Left ventricle myocardium superior (tissue), 1 donor: ENCODE data around the gene NFXL1. TPM values are rescaled to one million over a fixed set of nuclear protein-coding genes. Genes with fewer than 3 reads are reported as not detected.

ENCODE experiments used
- ATAC-seq: fragments of 200-7000 bp; cut with Tn5 transposase; one replicate; pipeline ENCODE4 v1.9.1; 2020; ENCODE audit warnings: mild to moderate bottlenecking, moderate library complexity
- DNase-seq: peaks from one replicate; pipeline ENCODE4 v3.0.0-alpha.2; 2020
- intact Hi-C: fragments of 100-400 bp; cut with micrococcal nuclease; formaldehyde crosslinking; loops from one replicate; pipeline ENCODE4 v1.11.0; 2022
- total RNA-seq: library from RNA; stranded (reverse); fragmentation: NEBNext Ultra II Directional; extraction: Animal tissue kit (Norgen Biotek cat#: 25700); gene quantifications from one replicate; pipeline ENCODE4 v1.2.1, GENCODE V29; 2021
- donor health status: DM: no; HTN: yes; CAD: no; lungs with severe emphysema.

The NFXL1 gene
- total RNA-seq, 1 donor from 2014 or later = 4.5 TPM

GRCh38 chr4:47913330-47913729 lies 1.1 kb downstream of the NFXL1 start:
- DNase-seq (no peak), ATAC-seq (no peak)
- intact Hi-C loops = no loop called here

- intact Hi-C loops = no loop called here
- ATAC-seq (no peak), DNase-seq (no peak)
Observed at GRCh38 chr4:47907089-47907646, 7.2 kb downstream of the NFXL1 start.

DNA sequence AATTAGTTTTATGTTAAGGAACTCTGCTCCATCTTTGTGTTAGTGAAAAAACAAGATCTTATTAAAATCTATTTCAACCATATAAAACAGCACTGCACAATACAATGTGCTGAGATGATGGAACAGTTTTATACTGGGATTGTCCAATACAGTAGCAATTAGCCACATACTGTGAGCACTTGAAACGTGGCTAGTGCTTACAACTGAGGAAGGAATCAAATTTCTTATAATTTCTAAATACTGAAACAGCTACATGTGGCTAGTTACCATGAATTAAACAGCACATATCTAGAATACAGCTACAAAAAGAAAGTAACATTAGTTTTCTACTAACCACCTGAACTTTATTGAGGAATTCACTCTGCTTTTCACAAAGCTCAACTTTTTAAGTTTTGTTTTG lies 14.7 kb downstream of the NFXL1 start:
- no peak for ATAC-seq
- no peak for DNase-seq
- intact Hi-C loops = no loop called here

DNA sequence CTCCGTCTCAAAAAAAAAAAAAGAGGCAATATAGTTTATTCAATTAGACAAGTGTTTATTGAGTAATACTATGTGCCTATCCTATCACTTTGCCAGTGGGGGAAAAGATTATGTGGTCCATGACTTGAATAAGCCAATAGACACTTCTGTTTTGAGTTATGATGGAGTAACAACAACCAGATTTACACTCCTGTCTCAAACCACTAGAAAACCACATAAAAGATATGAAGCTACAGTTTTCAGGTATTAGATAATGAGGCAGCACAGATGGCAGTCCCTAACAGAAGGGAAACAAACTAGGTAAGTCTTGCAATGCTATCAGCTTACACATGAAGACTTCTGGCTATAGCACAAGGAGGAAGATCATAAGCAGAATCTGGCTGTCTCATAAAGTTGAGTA lies 22.5 kb downstream of the NFXL1 start:
- intact Hi-C loops = no loop called here
- DNase-seq (no peak), ATAC-seq (no peak)

- ATAC-seq (no peak), DNase-seq (no peak)
- intact Hi-C loops = no loop called here
Observed at GRCh38 chr4:47882228-47882627, 32.2 kb downstream of the NFXL1 start.

- ATAC-seq = no peak
- intact Hi-C loops = no loop called here
Observed at GRCh38 chr4:47879458-47879857, 34.9 kb downstream of the NFXL1 start.

DNA sequence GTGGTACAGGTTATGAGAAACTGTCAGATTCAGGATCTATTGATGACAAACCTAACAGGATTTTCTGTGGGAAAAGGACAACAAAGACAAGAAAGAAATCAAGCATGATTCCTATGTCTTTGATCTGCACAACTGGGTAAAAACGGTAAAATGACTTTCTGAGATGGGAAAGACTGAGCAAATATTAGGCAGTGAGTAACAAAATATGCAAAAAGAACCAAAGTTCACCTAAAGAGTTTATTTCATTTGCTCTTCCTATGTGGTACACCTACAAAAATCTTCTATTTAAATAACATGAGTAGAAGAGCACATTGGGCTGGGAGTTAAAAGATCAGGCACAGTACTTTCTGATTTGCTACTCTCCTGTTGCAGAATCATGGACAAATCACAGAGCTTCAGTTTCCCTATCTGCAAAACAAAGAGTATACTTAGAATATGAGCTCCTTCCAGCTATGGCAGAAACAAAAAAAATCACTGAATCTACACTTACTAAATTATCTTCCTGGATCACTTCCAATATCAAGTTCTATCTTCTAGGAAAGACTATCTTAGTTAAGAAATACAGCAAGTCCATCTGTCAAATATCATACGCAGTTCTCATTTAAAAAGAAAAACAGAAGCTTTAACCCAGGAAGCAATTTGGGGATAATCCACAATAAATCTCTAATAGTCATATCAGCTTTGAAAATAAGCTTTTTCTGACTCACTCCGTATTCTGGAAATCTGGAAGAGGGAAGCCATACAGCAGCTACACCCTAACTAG lies 37.4 kb downstream of the NFXL1 start:
- ATAC-seq = no peak
- intact Hi-C loops = no loop called here
- DNase-seq = no peak

More at GRCh38 chr4:47879458-47879857, 34.9 kb downstream of the NFXL1 start:
- DNase-seq = no peak

- ATAC-seq = no peak
Observed at GRCh38 chr4:47876310-47876709, 38.1 kb downstream of the NFXL1 start.

DNA sequence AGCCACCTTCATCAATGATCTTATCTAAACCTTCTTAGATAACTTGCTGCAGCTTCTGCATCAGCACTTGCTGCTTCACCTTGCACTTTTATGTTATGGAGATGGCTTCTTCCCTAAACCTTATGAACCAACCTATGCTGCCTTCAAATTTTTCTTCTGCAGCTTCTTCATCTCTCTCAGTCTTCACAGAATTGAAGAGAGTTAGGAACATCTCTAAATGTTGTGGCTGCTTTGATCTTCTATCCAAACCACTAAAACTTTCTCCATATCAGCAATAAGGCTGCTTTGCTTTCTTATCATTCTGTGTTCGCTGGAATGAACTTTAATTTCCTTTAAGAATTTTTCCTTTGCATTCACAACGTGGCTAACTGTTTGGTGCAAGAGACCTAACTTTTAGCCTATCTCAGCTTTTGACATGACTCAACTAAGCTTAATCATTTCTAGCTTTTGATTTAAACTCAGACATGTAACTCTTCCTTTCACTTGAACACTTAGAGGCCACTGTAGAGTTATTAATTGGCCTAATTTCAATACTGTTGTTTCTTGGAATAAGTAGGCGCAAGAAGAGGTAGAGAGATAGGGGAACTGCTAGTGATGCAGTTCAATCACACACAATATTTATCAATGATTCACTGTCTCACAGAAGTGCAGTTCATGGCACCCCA lies 40.4 kb downstream of the NFXL1 start:
- ATAC-seq (no peak), DNase-seq (no peak)
- intact Hi-C loops = no loop called here

More at GRCh38 chr4:47876310-47876709, 38.1 kb downstream of the NFXL1 start:
- no peak for DNase-seq
- intact Hi-C loops = no loop called here

- intact Hi-C loops = no loop called here
- DNase-seq (no peak), ATAC-seq (no peak)
Observed at GRCh38 chr4:47863486-47863885, 50.9 kb downstream of the NFXL1 start.

GRCh38 chr4:47862297-47862696 lies 52.1 kb downstream of the NFXL1 start:
- intact Hi-C loops = no loop called here
- ATAC-seq (no peak), DNase-seq (no peak)

GRCh38 chr4:47860305-47860704 lies 54.1 kb downstream of the NFXL1 start:
- DNase-seq (no peak), ATAC-seq (no peak)
- intact Hi-C loops = no loop called here

- ATAC-seq = no peak
- intact Hi-C loops = no loop called here
Observed at GRCh38 chr4:47858006-47858405, 56.4 kb downstream of the NFXL1 start.

GRCh38 chr4:47856713-47857112 lies 57.7 kb downstream of the NFXL1 start:
- ATAC-seq (no peak), DNase-seq (no peak)
- intact Hi-C loops = no loop called here

More at GRCh38 chr4:47858006-47858405, 56.4 kb downstream of the NFXL1 start:
- DNase-seq = no peak

DNA sequence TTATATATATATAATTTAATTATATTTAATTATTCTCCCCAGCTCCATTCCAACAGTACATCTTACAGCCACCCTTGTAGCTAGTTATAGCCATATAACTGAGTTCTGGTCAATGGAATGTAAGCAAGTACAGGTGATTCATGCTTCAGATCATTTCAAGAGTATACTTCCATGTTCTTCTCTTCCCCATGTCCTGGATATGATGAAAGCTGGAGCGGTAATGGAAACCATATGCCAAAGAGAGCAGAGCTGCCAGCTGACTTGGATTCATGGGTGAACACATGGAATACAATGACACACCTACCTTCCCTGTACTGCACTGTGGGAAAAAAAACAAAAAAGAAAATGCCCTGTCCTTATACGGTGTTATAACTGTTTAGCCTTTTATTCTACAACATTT lies 59.0 kb downstream of the NFXL1 start:
- ATAC-seq (no peak), DNase-seq (no peak)
- intact Hi-C loops = no loop called here

DNA sequence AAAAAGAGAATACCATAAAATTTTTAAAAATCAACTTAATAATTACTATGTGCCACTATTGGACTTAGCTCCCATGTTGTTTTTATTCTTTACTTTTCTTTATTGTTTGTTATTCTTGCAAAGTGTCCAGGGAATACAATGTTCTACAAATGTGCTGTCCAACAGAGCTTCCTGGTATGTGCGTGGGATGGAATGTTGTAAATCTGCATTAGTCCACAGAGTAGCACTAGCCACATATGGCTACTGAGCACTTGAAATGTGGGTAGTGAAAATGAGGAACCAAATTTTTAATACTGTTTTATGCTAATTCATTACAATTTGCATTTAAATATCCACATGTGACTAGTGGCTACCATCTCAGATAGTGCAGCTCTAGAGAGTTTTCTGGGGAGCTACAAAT lies 62.2 kb downstream of the NFXL1 start:
- intact Hi-C loops = no loop called here
- ATAC-seq = peak; percentile 51
- DNase-seq = no peak

GRCh38 chr4:47849466-47849865 lies 64.9 kb downstream of the NFXL1 start:
- ATAC-seq (no peak), DNase-seq (no peak)
- intact Hi-C loops = no loop called here

GRCh38 chr4:47848041-47848440 lies 66.3 kb downstream of the NFXL1 start:
- intact Hi-C loops = no loop called here
- ATAC-seq = no peak
- DNase-seq = no peak

DNA sequence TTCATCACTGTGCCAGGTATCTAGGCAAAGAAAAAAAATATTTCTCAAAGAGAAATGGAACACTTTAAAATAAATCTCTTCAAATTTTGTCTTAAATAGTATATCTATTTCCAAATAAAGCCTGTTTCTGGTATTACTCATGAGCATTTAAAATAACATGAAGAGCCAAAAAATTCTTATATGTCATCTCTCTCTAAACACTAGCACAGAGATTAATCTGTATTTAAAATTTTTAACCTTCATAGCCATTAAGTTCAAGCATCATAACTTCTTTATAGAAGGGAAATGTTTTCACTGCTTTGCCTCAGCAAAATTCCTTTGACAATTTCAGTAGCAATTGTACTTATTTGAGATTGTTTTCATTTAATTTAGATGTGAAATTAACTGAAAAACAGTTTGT lies 71.4 kb downstream of the NFXL1 start:
- no peak for ATAC-seq
- intact Hi-C loops = no loop called here

GRCh38 chr4:47840291-47840690 lies 74.1 kb downstream of the NFXL1 start:
- intact Hi-C loops = no loop called here
- no peak for DNase-seq
- ATAC-seq = no peak

More for the DNA sequence above, 71.4 kb downstream of the NFXL1 start:
- DNase-seq = no peak

- ATAC-seq (no peak), DNase-seq (no peak)
- intact Hi-C loops = no loop called here
Observed at GRCh38 chr4:47839259-47839658, 75.1 kb downstream of the NFXL1 start.
